Rectal smooth muscle tissue (tissue), 1 donor: Measurements from ENCODE around the gene GEMIN5.
"Not testable (repeated sequence)": the region's sequence is repeated elsewhere in the genome, so short reads cannot be mapped to it uniquely, and the experiment has no call there.

ENCODE experiments used
- H3K27ac ChIP-seq: one replicate; pipeline ENCODE4 v1.7.0; 2013; ENCODE audit warnings: low read depth, low read length, inconsistent platforms
- H3K27me3 ChIP-seq: one replicate; pipeline ENCODE4 v1.7.0; 2013; ENCODE audit warnings: low read length; ENCODE audit not compliant: control insufficient read depth, insufficient read depth
- H3K36me3 ChIP-seq: one replicate; pipeline ENCODE4 v1.7.0; 2013; ENCODE audit warnings: low read length; ENCODE audit not compliant: control insufficient read depth, insufficient read depth
- H3K4me1 ChIP-seq: one replicate; pipeline ENCODE4 v1.7.0; 2013; ENCODE audit warnings: low read length; ENCODE audit not compliant: control insufficient read depth, insufficient read depth
- H3K4me3 ChIP-seq: one replicate; pipeline ENCODE4 v1.7.0; 2013; ENCODE audit warnings: low read length
- H3K9ac ChIP-seq: one replicate; pipeline ENCODE4 v1.7.0; 2013; ENCODE audit warnings: low read length

Gene GEMIN5

GRCh38 chr5:154966081-154966841 is 28.2 kb upstream of the GEMIN5 start:
- no peak overlapping the region for H3K27ac ChIP-seq
- no peak overlapping the region for H3K9ac ChIP-seq
- peaks cover 11% of the 10 kb centered on the region for H3K36me3 ChIP-seq
- no peaks in the 10 kb centered on the region for H3K4me1 ChIP-seq
- H3K27me3 ChIP-seq = no peaks in the 10 kb centered on the region
- H3K4me3 ChIP-seq = no peak overlapping the region

- no peak overlapping the region for H3K4me3 ChIP-seq
- no peaks in the 10 kb centered on the region for H3K27me3 ChIP-seq
- peaks cover 19% of the 10 kb centered on the region for H3K36me3 ChIP-seq
- H3K4me1 ChIP-seq = no peaks in the 10 kb centered on the region
- H3K9ac ChIP-seq = no peak overlapping the region
- no peak overlapping the region for H3K27ac ChIP-seq
Measured at GRCh38 chr5:154962494-154962893, 24.5 kb upstream of the GEMIN5 start.

GRCh38 chr5:154956712-154957111 is 18.7 kb upstream of the GEMIN5 start:
- no peak overlapping the region for H3K9ac ChIP-seq
- no peaks in the 10 kb centered on the region for H3K4me1 ChIP-seq
- no peaks in the 10 kb centered on the region for H3K27me3 ChIP-seq
- H3K36me3 ChIP-seq = peaks cover 11% of the 10 kb centered on the region
- H3K4me3 ChIP-seq = no peak overlapping the region
- no peak overlapping the region for H3K27ac ChIP-seq

GRCh38 chr5:154949781-154950180 is 11.8 kb upstream of the GEMIN5 start:
- no peak overlapping the region for H3K27ac ChIP-seq
- no peak overlapping the region for H3K9ac ChIP-seq
- H3K27me3 ChIP-seq = no peaks in the 10 kb centered on the region
- no peaks in the 10 kb centered on the region for H3K4me1 ChIP-seq
- H3K4me3 ChIP-seq = no peak overlapping the region
- peaks cover 2% of the 10 kb centered on the region for H3K36me3 ChIP-seq

- H3K4me3 ChIP-seq = no peak overlapping the region
- H3K36me3 ChIP-seq = peaks cover 2% of the 10 kb centered on the region
- H3K27me3 ChIP-seq = no peaks in the 10 kb centered on the region
- no peak overlapping the region for H3K9ac ChIP-seq
- H3K27ac ChIP-seq = no peak overlapping the region
- H3K4me1 ChIP-seq = no peaks in the 10 kb centered on the region
Measured at GRCh38 chr5:154948313-154948712, 10.3 kb upstream of the GEMIN5 start.

- Histone ChIP-seq H3K27me3 (no peaks in the 10 kb centered on the region), H3K9ac (no peak overlapping the region), H3K27ac (no peak overlapping the region), H3K4me3 (no peak overlapping the region), H3K4me1 (no peaks in the 10 kb centered on the region), H3K36me3 (peaks cover 2% of the 10 kb centered on the region)
Measured at GRCh38 chr5:154947778-154948177, 9.8 kb upstream of the GEMIN5 start.

GRCh38 chr5:154945695-154946301 is 7.8 kb upstream of the GEMIN5 start:
- H3K4me1 ChIP-seq = peaks cover 10% of the 10 kb centered on the region
- no peaks in the 10 kb centered on the region for H3K27me3 ChIP-seq
- peaks cover 2% of the 10 kb centered on the region for H3K36me3 ChIP-seq
- no peak overlapping the region for H3K4me3 ChIP-seq
- no peak overlapping the region for H3K27ac ChIP-seq
- no peak overlapping the region for H3K9ac ChIP-seq

- Histone ChIP-seq H3K4me3 (no peak overlapping the region), H3K4me1 (peaks cover 10% of the 10 kb centered on the region), H3K9ac (no peak overlapping the region), H3K27ac (no peak overlapping the region), H3K36me3 (no peaks in the 10 kb centered on the region), H3K27me3 (no peaks in the 10 kb centered on the region)
Measured at GRCh38 chr5:154944716-154945115, 6.7 kb upstream of the GEMIN5 start.

GRCh38 chr5:154943527-154943926 is 5.5 kb upstream of the GEMIN5 start:
- no peak overlapping the region for H3K9ac ChIP-seq
- H3K27ac ChIP-seq = no peak overlapping the region
- no peak overlapping the region for H3K4me3 ChIP-seq
- peaks cover 10% of the 10 kb centered on the region for H3K4me1 ChIP-seq
- no peaks in the 10 kb centered on the region for H3K36me3 ChIP-seq
- H3K27me3 ChIP-seq = no peaks in the 10 kb centered on the region

GRCh38 chr5:154940772-154941620 is 3.0 kb upstream of the GEMIN5 start, which contains the start of gene MRPL22:
Gene MRPL22 (plus strand): TSS chr5:154941073. CDS start chr5:154941111, 38 bp downstream.
- Histone ChIP-seq H3K36me3 (no peaks in the 10 kb centered on the region), H3K27me3 (no peaks in the 10 kb centered on the region), H3K4me1 (peaks cover 19% of the 10 kb centered on the region), H3K27ac (peak within 1 kb of the TSS; percentile 70), H3K9ac (peak within 1 kb of the TSS; percentile 99), H3K4me3 (peak within 1 kb of the TSS; percentile 98)

- Histone ChIP-seq H3K9ac (no peak overlapping the region), H3K4me3 (peak overlapping the region; percentile 98), H3K36me3 (no peaks in the 10 kb centered on the region), H3K27me3 (no peaks in the 10 kb centered on the region), H3K27ac (peak overlapping the region; percentile 70), H3K4me1 (peaks cover 19% of the 10 kb centered on the region)
Measured at GRCh38 chr5:154940375-154940771, 2.4 kb upstream of the GEMIN5 start.

GRCh38 chr5:154939387-154939786 is 1.4 kb upstream of the GEMIN5 start:
- H3K4me1 ChIP-seq = peaks cover 19% of the 10 kb centered on the region
- not testable (repeated sequence) for H3K36me3 ChIP-seq, H3K27ac ChIP-seq, H3K27me3 ChIP-seq, H3K4me3 ChIP-seq, H3K9ac ChIP-seq
